Measurements from ENCODE around the gene ZBTB46. TPM values are rescaled to one million over a fixed set of nuclear protein-coding genes. Genes with fewer than 3 reads are reported as not detected.

ZBTB46 gene
- total RNA-seq, 1 experiment from 2014 or later: 9.5 TPM

GRCh38 chr20:63703976-63704748 lies 126.9 kb downstream of the ZBTB46 start:
- no peak for TF ChIP-seq CTCF (IDR thresholded peaks at IDR 0.05; ENCODE audit: insufficient read depth in 1 of 2, low read depth in 1 of 2, low read length in 1 of 2, severe bottlenecking in 1 of 2, unreplicated experiment in 1 of 2)
- peak in 1 of 2 experiments; percentile 57 for DNase-seq
- peaks cover 20% of the 10 kb centered on the region for H3K4me1 ChIP-seq
- no peaks in the 10 kb centered on the region for H3K9me3 Mint-ChIP-seq (ENCODE audit: unreplicated experiment)
- H3K9me3 ChIP-seq: no peaks in the 10 kb centered on the region
- intact Hi-C loops (cut with micrococcal nuclease; ENCODE audit: unreplicated experiment): no loop called here
- H3K27me3 ChIP-seq (replicated peaks; ENCODE audit: control insufficient read depth, insufficient read depth, low read length): no peaks in the 10 kb centered on the region
- H3K4me1 Mint-ChIP-seq (ENCODE audit: low read depth, unreplicated experiment): peaks cover 16% of the 10 kb centered on the region
- ChIA-PET CTCF (interaction anchor here (0.6 kb wide), 1 partner anchor 19 kb away, joined by 3 read pairs; no protein-coding TSS in a partner anchor), POLR2A (no interaction called here)
- H3K36me3 ChIP-seq (ENCODE audit: control insufficient read depth, insufficient read depth, low read length): peaks cover 14% of the 10 kb centered on the region
- H3K4me3 Mint-ChIP-seq (ENCODE audit: unreplicated experiment): no peak overlapping the region
- H3K27ac Mint-ChIP-seq (ENCODE audit: unreplicated experiment): no peak overlapping the region
- BruUV-seq (replicated peaks): no TSS peak
- peaks cover 100% of the 10 kb centered on the region for H3K36me3 Mint-ChIP-seq (ENCODE audit: insufficient read depth, unreplicated experiment)
- H3K4me3 ChIP-seq (ENCODE audit: low read depth, low read length): no peak overlapping the region
- no peaks in the 10 kb centered on the region for H3K27me3 Mint-ChIP-seq (ENCODE audit: insufficient read depth, unreplicated experiment)

GRCh38 chr20:63703471-63703975 lies 127.5 kb downstream of the ZBTB46 start:
- H3K4me3 ChIP-seq (ENCODE audit: low read depth, low read length): no peak overlapping the region
- TF ChIP-seq CTCF (IDR thresholded peaks at IDR 0.05; ENCODE audit: insufficient read depth in 1 of 2, low read depth in 1 of 2, low read length in 1 of 2, severe bottlenecking in 1 of 2, unreplicated experiment in 1 of 2): no peak
- H3K27me3 ChIP-seq (replicated peaks; ENCODE audit: control insufficient read depth, insufficient read depth, low read length): no peaks in the 10 kb centered on the region
- Mint-ChIP-seq H3K9me3 (ENCODE audit: unreplicated experiment) (no peaks in the 10 kb centered on the region), H3K27ac (ENCODE audit: unreplicated experiment) (no peak overlapping the region), H3K27me3 (ENCODE audit: insufficient read depth, unreplicated experiment) (no peaks in the 10 kb centered on the region), H3K4me1 (ENCODE audit: low read depth, unreplicated experiment) (peaks cover 10% of the 10 kb centered on the region), H3K4me3 (ENCODE audit: unreplicated experiment) (no peak overlapping the region), H3K36me3 (ENCODE audit: insufficient read depth, unreplicated experiment) (peaks cover 100% of the 10 kb centered on the region)
- H3K4me1 ChIP-seq: peaks cover 20% of the 10 kb centered on the region
- BruUV-seq (replicated peaks): no TSS peak
- H3K9me3 ChIP-seq: no peaks in the 10 kb centered on the region
- POLR2A ChIA-PET: no interaction called here
- CTCF ChIA-PET: no interaction called here
- DNase-seq: peak in 1 of 2 experiments; percentile 56
- peaks cover 12% of the 10 kb centered on the region for H3K36me3 ChIP-seq (ENCODE audit: control insufficient read depth, insufficient read depth, low read length)
- intact Hi-C loops (cut with micrococcal nuclease; ENCODE audit: unreplicated experiment): no loop called here

DNA sequence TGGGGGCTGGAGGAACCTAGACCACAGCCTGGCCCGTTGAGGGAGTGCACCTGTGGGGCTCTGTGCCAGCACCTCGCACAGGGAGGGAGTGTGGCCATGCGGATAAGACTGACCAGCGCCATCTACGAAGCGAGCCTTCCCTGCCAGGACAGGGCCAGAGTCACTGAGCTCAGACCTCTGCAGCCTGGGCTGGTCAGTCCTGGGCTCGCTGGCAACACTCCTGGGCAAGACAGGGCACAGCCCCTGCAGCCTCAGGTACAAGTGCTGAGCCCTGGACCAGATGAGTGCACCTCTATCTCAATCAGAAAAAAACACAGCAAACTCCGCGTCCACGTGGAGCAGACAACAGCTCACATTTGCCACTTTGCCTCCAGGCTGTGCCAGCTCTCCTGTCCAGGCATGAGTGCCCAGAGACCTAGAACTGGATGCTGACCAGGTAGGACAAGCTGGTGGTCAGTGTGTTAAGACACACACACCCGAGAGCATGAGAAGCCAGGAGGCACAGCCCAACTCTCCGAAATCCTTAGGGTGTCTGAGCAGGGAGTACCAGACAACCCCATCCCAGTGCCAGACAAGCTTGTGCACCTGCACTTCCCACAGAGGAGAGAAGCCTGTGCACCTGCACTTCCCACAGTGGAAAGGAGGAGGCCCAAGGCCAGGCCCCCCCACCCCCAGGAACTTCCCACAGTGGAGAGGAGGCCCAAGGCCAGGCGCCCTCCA lies 128.2 kb downstream of the ZBTB46 start:
- Mint-ChIP-seq H3K36me3 (ENCODE audit: insufficient read depth, unreplicated experiment) (peaks cover 100% of the 10 kb centered on the region), H3K4me3 (ENCODE audit: unreplicated experiment) (no peak overlapping the region), H3K27me3 (ENCODE audit: insufficient read depth, unreplicated experiment) (no peaks in the 10 kb centered on the region), H3K27ac (ENCODE audit: unreplicated experiment) (peak overlapping the region; percentile 44), H3K9me3 (ENCODE audit: unreplicated experiment) (no peaks in the 10 kb centered on the region), H3K4me1 (ENCODE audit: low read depth, unreplicated experiment) (peaks cover 11% of the 10 kb centered on the region)
- CTCF ChIA-PET: no interaction called here
- POLR2A ChIA-PET: no interaction called here
- Histone ChIP-seq H3K9me3 (no peaks in the 10 kb centered on the region), H3K27me3 (replicated peaks; ENCODE audit: control insufficient read depth, insufficient read depth, low read length) (no peaks in the 10 kb centered on the region), H3K36me3 (ENCODE audit: control insufficient read depth, insufficient read depth, low read length) (peaks cover 12% of the 10 kb centered on the region), H3K4me3 (ENCODE audit: low read depth, low read length) (no peak overlapping the region), H3K4me1 (peaks cover 20% of the 10 kb centered on the region)
- no peak for TF ChIP-seq CTCF (IDR thresholded peaks at IDR 0.05; ENCODE audit: insufficient read depth in 1 of 2, low read depth in 1 of 2, low read length in 1 of 2, severe bottlenecking in 1 of 2, unreplicated experiment in 1 of 2)
- intact Hi-C loops (cut with micrococcal nuclease; ENCODE audit: unreplicated experiment): no loop called here
- BruUV-seq (replicated peaks): no TSS peak
- peak; percentile 17 to 42 for DNase-seq

All from Caco-2 (cell line).